Suprapubic skin (tissue), 4 donors: ENCODE data around the gene TMEM167A.

Experiments used
- POLR2A ChIP-seq, 2 donors: fragments of 450-650 bp; IDR thresholded peaks; one replicate each; pipeline ENCODE4 v1.6.1; 2017; ENCODE audit warnings: antibody characterized with exemption in 2 of 2, mild to moderate bottlenecking in 2 of 2, moderate library complexity in 2 of 2
- POLR2AphosphoS5 ChIP-seq, 3 donors: sonication (generic); formaldehyde crosslinking; IDR thresholded peaks; one replicate each; pipeline ENCODE4 v1.6.1; 2017; ENCODE audit warnings: antibody characterized with exemption in 3 of 3
- TF ChIP-seq, protein P1 (sequence below), 2 donors: fragments of 200-600 bp in 1 of 2; fragments of 450-650 bp in 1 of 2; sonication (generic) in 1 of 2; IDR thresholded peaks; one replicate each; pipeline ENCODE4 v1.5.1; 2016 to 2019; ENCODE audit warnings: antibody characterized with exemption in 2 of 2, mild to moderate bottlenecking in 1 of 2, moderate library complexity in 1 of 2

DNA sequence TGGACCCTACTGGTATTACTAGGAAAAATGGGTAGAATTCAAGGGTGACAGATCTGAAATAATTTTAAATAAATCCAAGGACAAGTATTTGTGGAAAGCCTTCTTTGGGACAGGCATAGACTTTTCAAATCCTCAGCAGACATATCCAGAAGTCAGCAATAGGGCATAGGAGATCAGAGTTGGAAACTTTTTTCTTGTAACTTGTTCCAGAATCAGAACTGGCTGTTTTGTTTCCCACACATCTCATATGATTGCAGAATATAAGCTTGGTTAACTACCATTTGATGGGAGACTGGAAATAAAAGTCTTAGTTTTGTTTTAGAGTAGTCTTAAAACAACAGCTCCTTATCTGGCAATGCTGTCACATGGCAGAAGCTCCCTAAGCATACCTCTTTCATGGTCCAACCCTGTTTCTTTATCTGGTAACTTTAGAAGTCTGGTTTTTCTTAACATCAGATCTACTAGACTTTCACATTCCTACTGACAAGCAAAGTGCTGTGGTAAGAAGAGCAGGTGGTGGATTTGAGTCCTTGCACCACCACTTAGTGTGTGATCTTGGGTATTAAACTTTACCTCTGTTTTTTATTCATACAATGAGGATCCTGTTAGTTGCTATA, 25.3 kb upstream of the TMEM167A start:
- no peak for TF ChIP-seq POLR2A (IDR thresholded peaks at IDR 0.05)
- TF ChIP-seq, protein P1, sequence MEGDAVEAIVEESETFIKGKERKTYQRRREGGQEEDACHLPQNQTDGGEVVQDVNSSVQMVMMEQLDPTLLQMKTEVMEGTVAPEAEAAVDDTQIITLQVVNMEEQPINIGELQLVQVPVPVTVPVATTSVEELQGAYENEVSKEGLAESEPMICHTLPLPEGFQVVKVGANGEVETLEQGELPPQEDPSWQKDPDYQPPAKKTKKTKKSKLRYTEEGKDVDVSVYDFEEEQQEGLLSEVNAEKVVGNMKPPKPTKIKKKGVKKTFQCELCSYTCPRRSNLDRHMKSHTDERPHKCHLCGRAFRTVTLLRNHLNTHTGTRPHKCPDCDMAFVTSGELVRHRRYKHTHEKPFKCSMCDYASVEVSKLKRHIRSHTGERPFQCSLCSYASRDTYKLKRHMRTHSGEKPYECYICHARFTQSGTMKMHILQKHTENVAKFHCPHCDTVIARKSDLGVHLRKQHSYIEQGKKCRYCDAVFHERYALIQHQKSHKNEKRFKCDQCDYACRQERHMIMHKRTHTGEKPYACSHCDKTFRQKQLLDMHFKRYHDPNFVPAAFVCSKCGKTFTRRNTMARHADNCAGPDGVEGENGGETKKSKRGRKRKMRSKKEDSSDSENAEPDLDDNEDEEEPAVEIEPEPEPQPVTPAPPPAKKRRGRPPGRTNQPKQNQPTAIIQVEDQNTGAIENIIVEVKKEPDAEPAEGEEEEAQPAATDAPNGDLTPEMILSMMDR (IDR thresholded peaks at IDR 0.05), result no peak
- no peak for TF ChIP-seq POLR2AphosphoS5 (IDR thresholded peaks at IDR 0.05)
